T-helper 22 cell (primary cell): ENCODE results near the gene LHFPL2.
"Not testable (repeated sequence)": the region's sequence is repeated elsewhere in the genome, so short reads cannot be mapped to it uniquely, and the experiment has no call there.

Experiments used
- DNase-seq: peaks from one replicate; pipeline ENCODE4 v3.0.0-alpha.2; 2020; ENCODE audit warnings: low read depth

Gene LHFPL2

GRCh38 chr5:78500871-78501270 is 147.7 kb downstream of the LHFPL2 start:
- no peak for DNase-seq

DNA sequence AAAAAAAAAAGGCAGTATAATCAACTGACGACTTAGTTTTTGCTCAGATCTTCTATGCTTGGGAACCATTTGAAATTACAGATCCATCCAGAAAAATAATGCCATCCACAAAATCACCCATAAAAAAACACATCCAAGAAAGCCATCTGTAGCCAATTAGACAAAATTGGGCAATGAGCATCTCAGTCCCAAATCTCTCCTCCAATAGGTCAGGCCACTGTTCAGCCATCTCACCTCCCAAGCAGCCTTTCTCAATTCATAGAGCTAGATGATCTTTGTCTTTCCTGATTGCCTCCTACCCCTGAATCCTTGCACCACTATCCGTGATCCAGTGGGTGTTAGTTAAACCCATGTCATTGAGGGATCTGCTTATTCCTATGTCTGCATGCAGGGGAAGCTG is 148.5 kb downstream of the LHFPL2 start:
- no peak for DNase-seq

DNA sequence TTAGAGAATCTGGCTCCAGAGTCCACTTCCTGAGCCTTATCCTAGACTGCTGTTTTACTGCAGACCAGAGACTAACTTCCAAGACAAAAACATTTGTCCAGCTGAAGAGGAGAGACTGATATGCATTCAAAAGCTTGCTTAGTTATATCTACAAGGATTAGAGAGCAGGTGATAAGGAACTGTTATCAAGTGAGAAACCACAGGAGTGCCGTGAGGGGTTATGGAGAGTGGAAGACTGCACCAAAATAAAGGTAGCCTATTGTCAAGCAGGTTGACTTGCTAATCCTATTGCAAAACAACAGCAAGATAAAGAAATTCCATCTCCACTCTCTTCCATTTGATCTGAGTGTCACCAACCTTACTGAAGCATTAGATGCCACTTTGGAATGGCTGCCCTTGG is 149.1 kb downstream of the LHFPL2 start:
- no peak for DNase-seq

DNA sequence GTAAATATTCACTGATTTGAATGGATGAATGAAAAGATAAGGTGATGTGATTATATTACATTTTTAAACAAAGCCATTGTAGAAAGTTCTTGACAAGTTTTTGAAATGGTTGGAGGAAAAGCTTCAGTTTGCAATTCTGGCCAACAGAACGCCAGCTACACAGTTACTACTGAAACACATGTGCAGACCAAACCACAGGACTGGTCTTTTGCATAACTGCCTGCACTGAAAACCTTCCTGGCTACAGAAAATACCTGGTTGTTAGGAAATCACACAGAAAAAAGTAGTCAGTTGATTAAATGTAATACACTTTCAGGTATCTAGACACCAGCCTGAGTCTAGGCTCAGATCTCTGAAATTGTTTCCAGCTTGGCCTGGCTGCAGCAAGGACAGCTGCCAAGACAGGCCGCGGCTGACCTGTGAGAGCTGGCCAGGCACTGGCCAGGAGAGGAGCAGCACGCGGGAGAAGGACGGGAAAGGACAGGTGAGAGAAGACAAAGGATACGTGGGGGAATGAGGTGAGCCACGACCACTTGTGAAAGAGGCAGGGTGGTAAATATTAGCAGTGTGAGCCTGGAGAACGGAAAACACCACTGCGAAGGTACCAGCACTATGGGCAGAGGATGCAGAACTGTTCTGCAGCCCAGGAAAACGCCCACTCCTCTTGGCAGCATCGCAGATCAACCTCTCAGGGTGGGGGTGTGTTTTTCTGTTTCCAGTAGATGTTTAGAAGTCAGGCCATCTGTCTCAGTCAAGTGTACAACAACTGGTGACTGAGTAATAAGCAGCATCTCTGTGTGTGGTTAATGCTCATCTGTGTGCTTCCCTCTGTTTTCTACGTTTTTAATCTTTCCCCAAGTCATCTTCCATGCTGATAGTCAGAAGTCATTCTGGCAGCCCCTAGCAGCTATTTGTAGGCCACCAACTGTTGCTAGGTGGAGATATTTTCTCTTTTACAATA is 150.7 kb downstream of the LHFPL2 start:
- DNase-seq = no peak

- DNase-seq = no peak
These were observed 152.2 kb downstream of the LHFPL2 start for GRCh38 chr5:78496373-78496772.

DNA sequence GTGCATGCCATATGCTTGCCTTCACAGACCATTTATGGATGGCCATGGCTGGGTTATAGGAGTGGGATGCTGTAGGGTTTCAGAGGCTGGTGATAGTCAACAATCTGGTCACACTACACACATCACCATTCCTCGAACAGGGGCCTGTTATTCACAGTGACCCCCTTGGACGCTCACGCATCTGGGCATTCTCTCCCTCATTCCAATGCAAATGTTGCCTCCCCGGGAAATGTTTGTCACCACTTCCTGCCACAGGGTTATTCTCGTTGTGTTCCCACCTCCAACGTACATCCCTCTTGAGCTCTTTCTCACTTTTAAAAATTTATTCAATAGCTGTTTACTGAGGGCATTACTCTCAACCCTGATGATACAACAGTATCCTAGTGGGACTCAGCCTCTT is 152.8 kb downstream of the LHFPL2 start:
- no peak for DNase-seq

DNA sequence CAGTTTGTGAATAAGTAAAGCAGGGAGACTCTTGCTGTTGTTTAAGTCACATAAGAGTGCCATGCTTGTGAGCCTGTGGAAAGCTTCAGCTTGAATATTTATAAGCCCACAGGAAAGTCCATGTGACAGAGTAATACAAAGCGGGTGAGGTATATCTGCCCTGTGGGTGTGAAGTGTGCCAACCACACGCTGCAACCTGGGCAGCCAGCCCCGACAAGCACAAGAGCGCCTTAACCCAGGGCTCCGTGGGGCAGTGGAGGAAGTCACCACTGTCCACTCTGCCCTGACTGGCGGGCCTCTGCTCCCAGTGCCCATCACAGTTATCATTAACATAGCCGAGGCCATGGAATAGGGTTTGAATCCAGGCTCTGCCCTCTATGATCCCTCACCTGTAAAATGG is 155.9 kb downstream of the LHFPL2 start:
- DNase-seq = no peak

DNA sequence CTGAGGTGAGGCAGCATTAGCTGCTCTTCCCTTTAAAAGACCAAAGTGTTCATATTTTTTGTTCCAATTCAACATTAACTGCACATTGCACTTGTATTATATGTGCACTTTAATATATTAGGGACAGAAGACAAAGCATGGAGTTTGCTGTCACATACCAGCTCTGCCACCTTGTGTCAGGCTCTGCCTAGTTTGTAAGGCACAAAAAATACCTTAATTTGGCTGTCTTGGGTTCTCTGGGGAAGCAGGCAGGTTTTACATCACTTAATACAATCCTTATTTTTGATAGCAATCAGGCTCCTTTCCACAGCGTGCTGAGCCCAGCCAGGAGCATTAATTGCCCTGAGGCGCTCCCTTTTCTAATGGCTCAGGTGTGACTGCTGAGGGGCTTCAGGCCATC is 156.3 kb downstream of the LHFPL2 start:
- no peak for DNase-seq

GRCh38 chr5:78490709-78491485 is 157.7 kb downstream of the LHFPL2 start:
- no peak for DNase-seq

DNA sequence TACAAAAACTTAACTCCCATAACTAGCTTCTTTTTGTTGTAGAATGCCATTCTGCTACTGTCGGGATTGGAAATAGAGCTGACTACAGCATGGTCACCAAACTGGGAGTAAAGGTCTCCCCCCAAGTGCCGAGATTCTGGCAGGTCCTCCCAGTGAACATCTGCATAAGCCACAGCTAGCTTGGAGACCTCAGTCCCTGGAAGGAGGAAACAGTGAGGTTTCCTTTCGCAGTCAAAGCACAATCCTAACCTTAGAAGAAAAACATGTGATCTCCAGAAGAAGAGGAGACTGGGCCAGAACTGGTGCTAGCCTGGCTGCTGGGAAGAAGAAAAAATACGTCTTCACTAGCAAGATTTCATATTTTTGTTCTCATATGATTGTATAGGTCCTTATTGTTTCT is 160.7 kb downstream of the LHFPL2 start:
- DNase-seq = no peak

DNA sequence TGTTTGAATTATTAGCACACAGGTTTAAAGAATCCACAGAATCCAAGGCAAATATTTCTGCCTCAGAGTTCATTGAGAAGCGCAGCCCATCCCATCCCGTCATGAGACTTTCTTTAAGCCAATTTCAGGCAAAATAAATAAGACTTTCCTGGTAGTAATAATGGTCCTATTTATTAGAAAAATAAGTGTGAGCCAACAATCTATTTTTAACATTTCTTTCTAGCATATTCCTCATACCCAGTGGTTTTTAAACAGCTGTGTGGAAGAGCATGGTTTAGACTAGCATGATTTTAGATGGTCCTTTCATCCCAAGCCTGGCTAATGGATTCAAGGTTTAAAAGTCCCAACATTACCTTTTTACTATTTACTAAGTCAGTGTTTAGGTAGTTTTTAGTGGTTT is 162.4 kb downstream of the LHFPL2 start:
- DNase-seq = no peak

DNA sequence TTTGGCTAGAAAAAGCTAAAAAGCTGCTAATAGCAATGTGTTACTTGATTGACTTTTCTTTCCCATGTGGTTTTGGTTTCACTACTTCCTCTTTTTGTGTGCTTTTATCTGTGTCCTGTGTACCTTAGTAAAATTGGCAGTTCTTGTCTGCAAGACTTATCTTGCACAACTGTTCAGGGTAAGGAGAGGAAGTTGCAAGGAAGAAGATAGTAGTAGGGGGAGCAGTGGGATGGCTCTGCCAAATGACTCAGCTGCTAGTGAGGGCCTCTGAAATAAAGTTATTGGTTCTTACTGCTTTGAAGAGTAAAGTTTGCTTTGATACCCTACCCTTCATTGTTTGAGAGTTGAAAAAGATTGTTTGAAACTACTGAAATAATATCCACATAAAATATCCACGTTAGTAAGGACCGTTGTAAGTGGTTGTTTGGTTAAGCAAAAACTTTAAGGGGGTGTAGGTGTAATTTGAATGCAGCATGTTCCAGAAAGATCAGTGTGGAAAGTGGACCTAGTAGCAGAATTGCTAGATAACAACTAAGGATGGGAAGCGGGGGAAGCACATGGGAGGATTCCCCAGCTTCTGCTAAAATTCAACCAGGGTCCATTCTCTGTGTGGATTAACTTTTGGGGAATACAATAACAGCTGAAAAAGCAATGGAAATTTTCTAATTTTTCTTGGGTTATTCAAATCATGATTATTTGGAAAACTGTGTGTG is 164.6 kb downstream of the LHFPL2 start:
- DNase-seq = no peak

DNA sequence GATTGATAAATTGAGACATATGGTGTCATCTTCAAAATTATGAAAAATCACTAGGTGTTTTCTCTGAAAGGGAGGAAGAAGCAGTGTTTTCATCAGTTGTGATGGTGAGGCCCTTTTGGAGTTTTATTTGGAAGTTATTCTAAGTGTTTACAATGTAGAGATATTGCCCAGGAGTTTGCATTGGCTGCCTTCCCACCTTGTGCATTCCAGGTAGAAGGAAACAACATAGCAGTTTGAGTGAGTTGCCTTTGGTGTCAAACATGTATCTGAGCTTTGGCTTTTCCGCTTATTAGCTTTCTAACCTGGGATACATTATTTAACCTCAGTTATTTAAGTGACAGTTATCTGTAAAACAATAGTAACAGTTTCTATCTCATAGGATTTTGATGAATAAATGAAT is 165.6 kb downstream of the LHFPL2 start:
- DNase-seq = no peak

GRCh38 chr5:78476795-78477194 is 171.8 kb downstream of the LHFPL2 start:
- no peak for DNase-seq

GRCh38 chr5:78475370-78475769 is 173.2 kb downstream of the LHFPL2 start:
- DNase-seq = no peak

DNA sequence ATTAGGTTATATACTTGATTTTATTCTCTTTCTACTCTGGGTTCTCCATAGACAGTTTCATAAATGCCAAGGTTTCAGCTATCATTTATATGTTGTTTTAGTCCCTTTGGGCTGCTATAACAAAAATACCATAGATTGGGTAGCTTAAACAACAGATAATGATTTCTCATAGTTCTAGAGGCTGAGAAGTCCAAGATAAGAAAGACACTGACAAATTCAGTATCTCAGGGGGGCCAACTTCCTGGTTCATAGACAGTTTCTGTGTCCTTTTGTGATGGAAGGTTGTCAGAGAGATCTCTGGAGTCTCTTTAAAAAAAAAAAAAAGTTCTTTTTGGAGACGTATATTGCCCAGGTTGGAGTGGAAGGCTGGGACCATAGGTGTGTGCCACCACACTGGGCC is 174.8 kb downstream of the LHFPL2 start:
- no peak for DNase-seq

DNA sequence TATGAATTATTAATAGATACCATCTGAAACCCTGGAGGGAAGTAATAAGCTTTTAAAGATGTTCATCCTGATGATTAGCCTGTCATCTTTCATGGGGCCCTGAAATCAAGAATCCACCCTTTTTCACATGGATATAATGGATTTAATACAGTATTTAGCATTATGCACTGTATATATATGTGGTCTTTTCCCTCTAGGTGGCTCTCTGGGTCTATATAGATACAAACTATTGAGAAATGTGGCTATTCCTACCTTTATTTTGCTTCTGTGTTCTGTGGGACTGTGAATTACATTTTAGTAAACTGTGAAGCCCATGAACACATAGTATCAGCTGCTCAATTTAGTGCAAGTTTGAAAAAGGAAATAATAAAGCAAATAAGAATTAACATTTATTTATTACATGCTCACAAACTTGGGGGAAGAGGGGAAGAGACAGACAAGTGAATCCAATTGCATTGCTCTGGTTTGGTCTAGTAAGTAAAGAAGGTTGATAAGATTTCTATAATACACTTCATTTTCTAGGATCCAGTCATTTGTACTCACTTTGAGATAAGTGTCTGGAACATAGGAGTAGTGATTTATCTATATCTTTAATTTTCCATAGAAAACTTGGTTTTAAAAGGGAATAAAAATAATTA is 176.0 kb downstream of the LHFPL2 start:
- DNase-seq = no peak

GRCh38 chr5:78471896-78472295 is 176.7 kb downstream of the LHFPL2 start:
- DNase-seq = no peak

DNA sequence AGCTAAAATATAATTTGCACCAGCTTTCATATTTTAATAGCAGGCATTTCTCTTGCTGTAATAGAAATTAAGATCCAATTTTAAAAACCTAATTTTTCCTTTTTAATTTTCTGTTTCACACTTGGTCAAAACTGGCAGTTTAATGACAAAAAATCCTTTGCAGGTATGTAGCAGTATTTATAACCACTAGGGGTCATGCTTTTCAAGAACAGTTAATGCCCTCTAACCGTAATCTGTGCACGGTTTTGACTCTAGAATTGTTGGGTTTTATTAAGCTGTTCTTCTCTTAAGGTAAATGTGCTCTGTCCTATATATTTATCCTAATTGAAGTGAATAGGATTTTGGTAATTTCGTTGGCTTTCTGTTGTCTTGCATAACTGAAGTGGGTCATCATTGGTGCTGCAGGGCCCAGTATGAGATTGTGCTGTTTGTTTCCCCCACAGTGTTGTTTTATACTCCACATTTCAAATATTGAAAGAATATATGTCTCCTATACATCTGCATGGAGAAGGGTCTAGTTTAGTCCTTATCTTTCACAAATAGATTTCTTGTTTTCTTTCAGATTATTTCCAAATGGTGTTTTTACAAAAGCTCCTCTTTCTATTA is 180.7 kb downstream of the LHFPL2 start:
- DNase-seq = no peak

DNA sequence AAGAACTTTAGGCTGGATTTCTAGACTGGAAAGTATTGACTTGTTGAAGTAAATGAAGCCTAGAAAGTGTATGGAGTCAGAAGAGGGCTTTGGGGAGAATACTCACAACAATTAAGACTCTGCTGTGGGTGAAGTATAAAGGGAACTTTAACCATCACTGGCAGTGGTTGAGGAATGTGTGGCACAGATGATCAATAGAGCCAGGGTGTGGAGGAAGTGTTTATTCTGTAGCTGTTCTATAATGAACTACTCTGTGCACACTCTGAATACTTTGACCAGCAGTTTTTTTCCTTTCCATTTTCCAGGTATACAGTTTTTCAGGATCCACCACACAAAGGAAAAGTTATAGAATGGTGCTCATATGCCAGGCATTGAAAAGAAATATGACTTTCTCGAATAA is 181.4 kb downstream of the LHFPL2 start:
- DNase-seq = no peak

DNA sequence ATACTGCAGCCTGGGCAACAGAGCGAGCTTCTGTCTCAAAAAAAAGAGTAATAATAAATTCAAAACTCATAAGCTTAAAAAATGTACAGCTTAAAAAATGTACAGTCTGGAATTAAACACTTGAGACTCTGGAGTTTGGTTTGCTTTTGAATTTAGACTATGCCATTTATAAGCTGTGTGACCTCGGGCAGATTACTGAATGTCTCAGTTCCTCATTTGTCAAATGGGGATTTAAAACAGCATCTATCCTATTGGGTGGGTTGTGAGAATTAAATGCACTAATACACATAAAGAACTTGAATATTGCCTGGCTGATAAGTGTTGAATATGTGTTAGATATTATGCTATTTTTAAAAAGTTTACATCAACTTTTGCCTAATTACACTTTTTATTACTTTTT is 189.7 kb downstream of the LHFPL2 start:
- DNase-seq = no peak

- not testable (repeated sequence) for DNase-seq
These were observed 191.1 kb downstream of the LHFPL2 start for GRCh38 chr5:78457507-78457906.
